HG02798 (cell line): ENCODE results near the gene UNCX.

ENCODE experiments used
- ATAC-seq: cut with Tn5 transposase; IDR thresholded peaks from one replicate; pipeline ENCODE4 v1.9.1; 2021; ENCODE audit warnings: mild to moderate bottlenecking; ENCODE audit not compliant: unreplicated experiment, poor library complexity

UNCX gene

GRCh38 chr7:1241603-1242255, 9.1 kb downstream of the UNCX start:
- no peak for ATAC-seq

GRCh38 chr7:1242256-1242605, 9.6 kb downstream of the UNCX start:
- no peak for ATAC-seq

GRCh38 chr7:1242606-1243289, 10.1 kb downstream of the UNCX start:
- ATAC-seq: no peak

DNA sequence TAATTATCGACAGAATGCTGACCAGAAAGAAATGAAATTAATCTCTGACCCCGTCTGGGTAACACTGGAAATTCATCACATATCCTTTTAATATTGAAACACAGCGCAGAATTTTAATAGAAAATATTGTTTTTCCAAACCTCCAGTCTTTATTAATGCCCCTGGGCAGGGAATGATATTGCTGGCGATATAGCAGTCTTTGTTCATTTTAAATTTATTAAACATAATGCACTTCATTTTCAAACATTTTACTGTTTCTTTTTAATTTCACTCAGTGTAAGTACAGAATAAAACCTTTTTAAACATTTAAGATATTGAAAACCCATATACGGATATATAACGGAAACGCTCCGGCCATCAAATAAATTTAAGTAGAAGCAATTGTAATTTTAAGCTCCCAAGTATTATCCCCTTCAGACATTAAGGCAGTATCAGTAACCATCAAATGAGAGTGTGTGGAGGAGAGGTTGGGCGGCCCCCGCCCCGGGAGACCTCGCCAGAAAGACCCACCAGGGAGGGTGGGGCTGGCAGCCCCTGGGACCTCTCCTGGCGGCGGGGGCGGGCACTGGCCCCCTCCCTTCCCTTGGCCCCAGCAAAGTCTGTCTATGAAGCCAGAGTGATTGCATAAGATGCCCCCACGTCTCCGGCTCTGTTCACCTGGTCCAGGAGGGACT, 10.8 kb downstream of the UNCX start:
- no peak for ATAC-seq

DNA sequence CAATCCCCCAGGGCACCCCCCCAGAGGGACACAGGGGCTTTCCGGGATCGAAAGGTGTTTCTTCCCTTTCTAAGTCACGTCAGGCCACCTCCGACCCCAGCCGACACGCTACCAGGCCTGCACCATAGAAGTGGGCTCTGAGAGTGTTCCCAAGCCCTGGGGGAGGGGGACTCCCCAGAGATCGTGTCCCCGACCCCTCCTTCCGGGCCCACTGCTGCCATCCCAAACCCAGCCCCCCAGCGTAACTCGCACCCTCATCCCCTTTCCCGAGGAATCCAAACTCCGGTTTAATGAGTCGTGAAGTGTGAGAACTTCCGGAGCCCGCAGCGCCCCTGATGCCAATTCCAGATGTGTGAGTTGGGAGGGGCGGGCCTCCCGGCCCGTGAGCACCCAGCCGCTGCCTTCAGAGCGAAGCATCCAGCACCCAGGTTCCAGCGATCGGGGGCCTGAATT, 11.3 kb downstream of the UNCX start:
- ATAC-seq: no peak

GRCh38 chr7:1244700-1245523, 12.2 kb downstream of the UNCX start:
- no peak for ATAC-seq

DNA sequence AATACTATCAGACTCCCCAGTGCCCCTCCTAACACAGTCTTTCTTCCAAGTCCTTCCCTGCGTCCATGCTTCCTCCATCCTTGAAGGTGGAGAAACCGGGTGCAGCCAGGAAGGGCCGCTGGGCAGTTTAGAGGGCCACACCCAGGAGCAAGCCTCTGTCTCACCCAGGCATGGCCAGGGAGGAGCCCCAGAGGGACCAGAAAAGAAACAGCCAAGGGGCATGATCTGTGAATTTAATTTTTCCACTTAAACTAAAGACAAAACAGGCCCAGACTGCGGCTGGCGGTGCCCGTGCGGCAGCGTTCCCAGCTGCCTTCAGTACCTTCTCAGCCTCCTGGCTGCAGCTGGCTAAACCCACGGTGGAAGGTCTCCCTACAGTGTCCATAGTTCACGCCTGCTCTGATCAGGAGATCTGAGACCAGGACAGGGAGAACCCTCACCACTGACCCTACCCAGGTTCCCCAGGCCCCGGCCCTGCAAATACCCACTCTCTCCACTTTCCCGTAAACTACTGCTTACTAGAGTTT, 12.9 kb downstream of the UNCX start:
- ATAC-seq: no peak

DNA sequence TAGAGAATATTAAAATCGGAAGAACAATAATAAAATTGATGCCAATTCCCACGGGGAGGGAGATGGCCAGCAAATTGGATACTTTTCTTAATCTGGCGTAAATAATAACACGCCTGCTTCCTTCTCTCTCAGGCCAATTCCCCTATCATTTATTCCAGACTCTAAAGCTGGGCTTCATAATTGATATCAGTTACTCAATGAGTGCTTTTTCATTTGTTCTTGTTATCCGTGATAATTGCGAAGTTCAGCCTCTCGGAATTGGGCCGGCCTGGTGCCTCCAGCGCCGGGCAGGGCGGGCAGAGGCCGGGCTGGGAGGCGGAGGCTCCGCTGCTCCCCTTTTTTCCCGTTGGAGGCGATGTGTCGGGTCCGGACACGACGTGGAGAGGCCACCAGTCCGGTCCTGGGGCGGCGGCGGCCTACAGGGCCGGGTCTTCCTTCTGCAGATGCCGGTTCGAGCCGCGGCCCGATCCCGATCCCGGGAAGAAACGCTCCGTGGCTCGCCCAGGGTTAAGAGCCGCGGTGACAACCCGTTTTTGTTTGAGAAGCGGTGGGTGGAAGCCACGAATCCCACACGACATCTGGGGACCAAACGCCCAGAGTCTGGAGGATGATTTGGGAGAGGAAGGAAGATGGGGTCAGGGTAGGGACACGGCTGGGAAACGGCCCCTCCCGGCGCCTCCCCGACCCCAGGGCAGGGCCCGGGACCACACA, 13.6 kb downstream of the UNCX start:
- no peak for ATAC-seq

GRCh38 chr7:1246871-1247526, 14.3 kb downstream of the UNCX start:
- no peak for ATAC-seq

- no peak for ATAC-seq
Observed at GRCh38 chr7:1247527-1248041, 14.9 kb downstream of the UNCX start.

DNA sequence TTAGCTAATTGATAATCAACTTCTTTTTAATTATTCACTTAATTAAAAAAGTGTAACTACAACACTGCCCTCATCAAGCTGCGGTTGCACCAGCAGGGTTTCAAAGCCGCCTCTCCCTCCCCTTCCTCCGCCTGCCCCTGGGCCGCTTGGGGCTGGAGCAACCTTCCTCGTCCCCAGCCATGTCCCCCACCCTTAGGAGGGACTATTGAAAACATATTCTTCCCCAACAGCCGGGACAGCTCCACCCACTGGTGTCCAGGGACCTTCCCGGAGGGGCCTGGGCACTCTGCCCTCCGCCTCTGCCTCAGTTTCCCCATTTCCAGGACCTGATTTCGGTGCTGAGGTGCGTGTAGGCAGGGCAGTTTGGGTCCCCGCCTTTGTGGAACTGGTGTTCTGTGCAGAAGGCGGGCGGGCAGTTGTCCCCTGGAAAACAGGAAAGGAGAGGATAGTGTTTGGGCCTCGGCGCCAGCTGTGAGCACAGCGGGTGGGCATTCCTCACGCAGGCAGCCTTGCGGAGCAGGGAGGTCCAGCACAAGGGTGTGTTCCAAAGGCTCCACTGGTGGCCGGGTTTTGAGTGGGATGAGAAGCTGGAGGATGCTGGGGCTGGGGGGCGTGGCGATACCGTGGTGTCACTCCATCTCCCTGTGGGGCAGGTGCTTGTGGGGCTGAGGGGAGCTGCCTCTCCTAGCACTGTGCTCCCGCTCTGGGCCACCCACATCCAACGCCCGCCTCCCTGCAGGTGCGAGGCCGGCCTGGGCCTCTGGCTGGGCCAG, 15.7 kb downstream of the UNCX start:
- ATAC-seq: no peak

- ATAC-seq: no peak
Observed at GRCh38 chr7:1248916-1249581, 16.4 kb downstream of the UNCX start.

DNA sequence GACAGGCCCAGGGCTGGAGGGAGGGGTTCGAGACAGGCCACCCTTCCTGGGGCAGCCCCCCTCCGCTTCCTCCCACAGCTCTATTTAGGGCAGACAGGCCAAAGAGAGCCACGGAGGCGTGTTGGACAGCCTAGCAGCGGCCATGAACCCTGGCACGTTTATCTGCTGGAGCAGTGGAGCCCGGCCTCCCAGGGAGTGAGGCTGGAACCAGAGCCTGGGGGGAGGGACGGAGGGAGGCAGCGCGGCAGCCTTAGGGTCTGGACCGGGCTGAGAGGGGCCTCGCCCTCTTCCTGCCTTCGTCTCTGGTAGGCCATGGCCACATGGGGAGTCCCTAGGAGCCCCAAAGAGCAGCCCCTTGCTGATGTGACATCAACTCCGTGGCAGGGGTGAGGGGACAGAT, 17.1 kb downstream of the UNCX start:
- no peak for ATAC-seq

- no peak for ATAC-seq
Observed at GRCh38 chr7:1250901-1251300, 18.2 kb downstream of the UNCX start.

- ATAC-seq: no peak
Observed at GRCh38 chr7:1251796-1252539, 19.3 kb downstream of the UNCX start.

GRCh38 chr7:1252540-1253090, 19.9 kb downstream of the UNCX start:
- ATAC-seq: no peak

GRCh38 chr7:1253681-1254181, 21.1 kb downstream of the UNCX start:
- ATAC-seq: no peak
